ENCODE data around the gene EEF1A2.

The EEF1A2 gene

DNA sequence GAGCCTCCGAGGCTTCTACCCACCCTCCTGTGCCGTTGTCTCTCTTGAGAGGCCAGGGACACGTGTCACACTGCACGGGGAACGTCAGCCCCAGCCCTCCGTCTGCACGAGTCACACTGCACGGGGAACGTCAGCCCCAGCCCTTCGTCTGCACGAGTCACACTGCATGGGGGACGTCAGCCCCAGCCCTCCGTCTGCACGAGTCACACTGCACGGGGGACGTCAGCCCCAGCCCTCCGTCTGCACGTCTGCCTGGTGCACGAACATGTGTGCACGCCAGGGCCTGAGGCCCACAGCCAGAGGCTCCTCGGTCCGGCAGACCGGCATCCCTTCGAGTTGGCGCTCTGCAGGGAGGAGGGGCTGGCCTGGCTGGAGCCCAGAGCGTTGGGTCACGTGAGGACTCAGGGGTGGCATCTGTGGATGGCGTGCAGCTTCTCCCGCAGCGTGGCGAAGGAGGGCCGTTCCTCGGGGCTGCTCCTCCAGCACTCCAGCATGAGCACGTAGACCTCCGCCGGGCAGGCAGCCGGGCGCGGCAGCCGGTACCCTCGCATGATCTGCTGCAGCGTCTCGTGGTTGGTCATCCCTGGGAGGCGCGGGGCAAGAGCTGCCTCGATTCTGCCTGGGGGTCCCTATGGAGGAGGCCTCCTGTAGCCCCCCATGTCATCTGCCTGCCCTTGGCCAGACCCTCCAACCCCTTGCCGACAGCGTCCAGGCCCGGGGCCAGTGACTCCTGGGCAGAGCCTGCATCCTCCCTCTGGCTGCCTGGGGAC lies 41.7 kb upstream of the EEF1A2 start:
- H3K4me3 ChIP-seq (ENCODE audit: low read depth, low read length), result no peak overlapping the region
- DNase-seq (ENCODE audit: low read depth), result no peak
- TF ChIP-seq, protein P1, sequence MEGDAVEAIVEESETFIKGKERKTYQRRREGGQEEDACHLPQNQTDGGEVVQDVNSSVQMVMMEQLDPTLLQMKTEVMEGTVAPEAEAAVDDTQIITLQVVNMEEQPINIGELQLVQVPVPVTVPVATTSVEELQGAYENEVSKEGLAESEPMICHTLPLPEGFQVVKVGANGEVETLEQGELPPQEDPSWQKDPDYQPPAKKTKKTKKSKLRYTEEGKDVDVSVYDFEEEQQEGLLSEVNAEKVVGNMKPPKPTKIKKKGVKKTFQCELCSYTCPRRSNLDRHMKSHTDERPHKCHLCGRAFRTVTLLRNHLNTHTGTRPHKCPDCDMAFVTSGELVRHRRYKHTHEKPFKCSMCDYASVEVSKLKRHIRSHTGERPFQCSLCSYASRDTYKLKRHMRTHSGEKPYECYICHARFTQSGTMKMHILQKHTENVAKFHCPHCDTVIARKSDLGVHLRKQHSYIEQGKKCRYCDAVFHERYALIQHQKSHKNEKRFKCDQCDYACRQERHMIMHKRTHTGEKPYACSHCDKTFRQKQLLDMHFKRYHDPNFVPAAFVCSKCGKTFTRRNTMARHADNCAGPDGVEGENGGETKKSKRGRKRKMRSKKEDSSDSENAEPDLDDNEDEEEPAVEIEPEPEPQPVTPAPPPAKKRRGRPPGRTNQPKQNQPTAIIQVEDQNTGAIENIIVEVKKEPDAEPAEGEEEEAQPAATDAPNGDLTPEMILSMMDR (conservative IDR thresholded peaks at IDR 0.05; ENCODE audit: low read depth, low read length), result no peak

DNA sequence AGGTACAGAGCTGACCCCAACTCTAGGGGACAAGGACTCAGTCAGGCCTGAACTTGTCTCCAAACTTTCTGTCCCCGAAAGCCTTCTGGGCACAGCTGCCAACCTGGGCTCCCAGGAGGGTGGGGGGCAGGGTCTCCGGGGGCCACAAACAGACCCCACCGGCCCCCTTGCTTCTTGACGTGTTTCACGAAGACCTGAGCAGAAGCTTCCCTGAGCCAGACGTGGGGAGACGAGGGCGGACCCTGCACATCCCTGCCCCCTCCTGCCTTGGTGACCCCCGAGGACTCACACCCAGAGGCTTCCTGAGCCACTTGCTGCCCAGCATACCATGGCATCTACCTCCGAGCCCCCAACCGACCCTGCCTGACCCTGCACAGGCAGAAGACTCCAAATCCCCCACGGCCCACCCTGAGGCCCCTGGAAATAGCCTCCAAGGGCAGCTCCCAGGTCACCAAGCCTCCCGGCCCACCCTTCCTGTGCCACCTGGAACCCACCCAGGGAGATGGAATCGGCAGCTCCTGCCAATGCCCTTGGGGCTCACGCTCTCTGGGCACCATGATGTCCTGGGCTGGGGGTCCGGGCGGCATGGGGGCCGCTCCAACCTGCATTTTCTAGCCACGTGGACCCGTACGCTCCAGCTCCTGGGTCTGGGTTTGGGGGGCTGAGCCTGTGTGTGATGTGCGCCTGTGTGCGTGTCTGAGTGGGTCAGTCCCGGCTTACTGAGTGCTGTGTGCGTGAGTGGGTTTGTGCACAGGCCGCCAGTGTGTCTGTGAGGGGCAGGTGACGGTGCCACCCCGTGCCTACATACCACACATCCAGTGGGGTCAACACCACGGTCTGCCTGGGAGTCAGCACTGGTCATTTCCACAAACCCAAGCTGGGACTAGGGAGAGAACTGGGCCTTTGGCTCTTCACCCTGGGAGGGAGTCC lies 40.8 kb upstream of the EEF1A2 start:
- DNase-seq (ENCODE audit: low read depth), result no peak
- TF ChIP-seq, protein P1 (conservative IDR thresholded peaks at IDR 0.05; ENCODE audit: low read depth, low read length), result no peak
- no peak overlapping the region for H3K4me3 ChIP-seq (ENCODE audit: low read depth, low read length)

DNA sequence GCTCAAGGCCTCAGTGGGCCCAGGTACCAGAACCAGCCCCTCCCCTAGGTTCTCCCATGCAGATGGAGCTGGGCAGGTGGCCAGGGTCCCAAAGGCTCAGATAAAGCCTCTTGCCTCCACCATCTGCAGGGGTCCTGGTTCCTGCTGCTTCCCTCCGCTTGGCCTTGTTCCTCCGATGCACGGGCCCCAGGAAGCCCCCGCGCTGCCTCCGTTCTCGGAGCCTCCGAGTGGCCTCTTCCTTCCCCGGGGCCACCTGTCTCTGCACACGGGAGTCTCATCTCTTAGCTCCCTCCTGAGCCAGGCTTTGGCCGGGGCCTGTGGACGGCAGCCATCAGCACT lies 40.2 kb upstream of the EEF1A2 start:
- H3K4me3 ChIP-seq (ENCODE audit: low read depth, low read length), result no peak overlapping the region
- DNase-seq (ENCODE audit: low read depth), result no peak
- TF ChIP-seq, protein P1 (conservative IDR thresholded peaks at IDR 0.05; ENCODE audit: low read depth, low read length), result no peak

DNA sequence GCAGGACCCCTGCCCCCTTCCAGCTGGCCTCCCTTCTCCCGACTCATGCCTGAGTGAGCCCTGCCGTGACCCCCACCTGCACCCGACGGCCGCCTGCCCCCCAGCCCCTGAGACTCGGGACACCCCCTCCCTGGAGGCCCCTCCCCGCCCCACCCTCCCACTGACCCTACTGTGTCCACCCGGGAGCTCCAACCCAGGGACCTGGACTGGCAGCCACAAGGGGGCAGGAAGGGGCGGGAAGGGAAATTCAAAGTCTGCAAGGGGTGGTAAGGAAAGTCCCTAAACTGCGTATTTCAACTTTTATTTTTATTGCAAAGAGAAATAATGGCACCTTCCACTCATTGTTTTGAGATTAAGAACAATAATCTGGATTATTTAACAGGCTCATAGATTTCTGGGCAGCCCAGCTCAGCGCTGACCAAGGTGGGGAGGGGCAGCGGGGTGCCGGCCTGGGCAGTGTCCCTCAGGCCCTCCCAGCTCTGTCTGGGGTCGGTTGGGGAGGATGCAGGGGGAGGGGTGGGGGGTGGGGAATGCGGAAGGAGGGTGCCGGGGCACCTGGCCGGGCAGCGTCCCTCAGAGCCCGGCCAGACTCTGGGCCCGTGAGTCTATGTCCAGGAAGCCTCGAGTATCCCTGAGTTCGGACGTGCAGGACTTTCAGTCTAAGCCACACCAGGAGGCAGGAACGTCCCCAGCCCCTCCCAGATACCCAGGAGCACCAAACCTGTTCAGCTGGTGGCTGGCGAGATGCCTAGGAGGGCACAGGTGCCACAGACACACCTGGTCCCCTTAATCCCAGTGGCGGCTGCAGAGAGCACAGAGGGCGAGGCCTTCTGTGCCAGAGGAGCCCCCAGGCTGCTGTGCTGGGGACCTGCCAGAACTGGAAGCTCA lies 39.6 kb upstream of the EEF1A2 start:
- H3K4me3 ChIP-seq (ENCODE audit: low read depth, low read length), result peak overlapping the region; percentile 36
- peak; percentile 27 for DNase-seq (ENCODE audit: low read depth)
- TF ChIP-seq, protein P1 (conservative IDR thresholded peaks at IDR 0.05; ENCODE audit: low read depth, low read length), result no peak

DNA sequence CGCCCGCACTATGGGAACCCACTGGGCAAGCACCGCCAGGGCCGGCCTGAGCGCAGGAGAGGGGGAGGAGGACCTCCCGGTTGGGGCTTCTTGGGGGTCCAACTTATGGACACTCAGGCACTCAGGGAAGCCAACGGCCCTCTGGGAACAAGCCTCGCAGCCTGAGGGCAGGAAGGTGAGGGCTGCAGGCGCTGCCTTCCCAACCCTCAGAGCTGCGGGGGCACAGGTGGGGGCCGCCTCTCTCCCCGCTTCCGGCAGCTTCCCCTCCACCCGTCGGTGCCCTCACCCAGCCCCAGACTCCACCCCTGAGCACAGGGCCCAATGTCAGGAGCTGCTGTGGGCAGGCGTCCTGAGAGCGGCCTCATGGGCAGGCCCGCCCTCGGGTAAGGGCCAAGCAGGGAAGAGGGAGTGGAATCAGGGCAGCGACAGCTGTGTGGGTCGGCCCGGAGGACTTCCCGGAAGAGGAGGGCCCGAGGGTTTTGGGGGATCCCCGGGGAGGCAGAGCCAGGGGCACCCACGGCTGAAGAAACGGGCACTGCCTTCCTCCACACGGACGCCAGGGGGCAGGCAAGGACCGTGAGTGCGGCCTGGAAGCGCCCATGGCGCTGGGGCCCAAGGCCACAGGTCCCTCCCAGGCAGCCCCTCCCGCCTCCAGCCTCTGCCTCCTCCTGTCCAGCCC lies 38.8 kb upstream of the EEF1A2 start:
- DNase-seq (ENCODE audit: low read depth), result peak; percentile 86
- TF ChIP-seq, protein P1 (conservative IDR thresholded peaks at IDR 0.05; ENCODE audit: low read depth, low read length), result peak; percentile 89
- peak overlapping the region; percentile 36 for H3K4me3 ChIP-seq (ENCODE audit: low read depth, low read length)

DNA sequence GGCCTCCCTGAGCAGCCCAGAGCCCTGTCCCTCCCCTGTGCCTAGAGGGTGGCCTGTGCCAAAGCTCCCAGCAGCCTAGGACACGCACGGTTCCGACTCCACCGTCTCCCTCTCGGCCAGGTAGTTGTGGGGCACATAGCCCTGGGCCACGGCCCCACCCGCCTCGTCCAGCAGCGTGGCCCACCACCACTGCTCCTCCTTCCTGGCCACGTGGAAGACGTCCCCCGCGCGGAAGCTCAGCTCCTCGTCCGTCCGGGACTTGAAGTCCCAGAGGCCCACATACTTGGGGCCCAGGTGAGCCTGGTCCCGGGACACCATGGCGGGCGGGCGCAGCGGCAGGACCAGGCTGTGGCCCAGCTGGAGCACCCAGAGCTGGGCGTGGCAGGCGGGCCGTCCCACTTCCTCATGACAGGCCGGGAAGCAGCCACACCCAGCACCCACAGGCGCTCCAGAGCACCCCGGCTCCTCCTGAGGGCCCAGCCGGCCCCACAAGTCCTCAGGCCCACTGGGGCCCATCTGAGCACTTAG lies 38.2 kb upstream of the EEF1A2 start, which contains the start of gene PTK6:
Gene PTK6 (minus strand): TSS at position 380 of the 528 bp plus-strand sequence. CDS start 62 bp downstream, at position 318.
- H3K4me3 ChIP-seq (ENCODE audit: low read depth, low read length), result peak within 1 kb of the TSS; percentile 36
- no peak for DNase-seq (ENCODE audit: low read depth)
- TF ChIP-seq, protein P1 (conservative IDR thresholded peaks at IDR 0.05; ENCODE audit: low read depth, low read length), result no peak

Data from choroid plexus epithelial cell (primary cell).